Mesenchymal stem cell (in vitro differentiated cells and primary cell): ENCODE data around the gene HBG2.

Experiments
- DNase-seq: peaks from one replicate; pipeline ENCODE4 v3.0.0-alpha.2; 2013
- H2AFZ ChIP-seq: one replicate; pipeline ENCODE4 v1.6.1; 2013; ENCODE audit warnings: low read depth, mild to moderate bottlenecking, control low read depth, inconsistent platforms, low read length, moderate library complexity
- H2AK5ac ChIP-seq: 2 replicates; pipeline ENCODE4 v1.6.1; 2013; ENCODE audit warnings: low read length, moderate library complexity, mild to moderate bottlenecking, inconsistent platforms; ENCODE audit not compliant: severe bottlenecking
- H2BK120ac ChIP-seq: one replicate; pipeline ENCODE4 v1.6.1; 2013; ENCODE audit warnings: low read depth, mild to moderate bottlenecking, inconsistent platforms, low read length, moderate library complexity
- H2BK12ac ChIP-seq, 2 experiments: one replicate each; pipeline ENCODE4 v1.6.1; 2013; ENCODE audit warnings: inconsistent platforms in 2 of 2, low read length in 2 of 2, mild to moderate bottlenecking in 2 of 2, moderate library complexity in 2 of 2, control low read depth in 1 of 2
- H2BK15ac ChIP-seq: one replicate; pipeline ENCODE4 v1.6.1; 2013; ENCODE audit warnings: mild to moderate bottlenecking, low read depth, inconsistent platforms; ENCODE audit not compliant: poor library complexity, severe bottlenecking
- H2BK5ac ChIP-seq: 2 replicates; pipeline ENCODE4 v1.6.1; 2013; ENCODE audit warnings: low read depth, mild to moderate bottlenecking, low read length, control low read depth, inconsistent platforms; ENCODE audit not compliant: poor library complexity, severe bottlenecking
- H3K14ac ChIP-seq, 2 experiments: one replicate each; pipeline ENCODE4 v1.6.1; 2013; ENCODE audit warnings: inconsistent platforms in 2 of 2, low read length in 2 of 2, control low read depth in 1 of 2, mild to moderate bottlenecking in 1 of 2, moderate library complexity in 1 of 2
- H3K18ac ChIP-seq, 2 experiments: one replicate each; pipeline ENCODE4 v1.6.1; 2013; ENCODE audit warnings: inconsistent platforms in 2 of 2, low read length in 2 of 2, control low read depth in 1 of 2, low read depth in 1 of 2, mild to moderate bottlenecking in 1 of 2
- H3K23ac ChIP-seq, 2 experiments: one replicate each; pipeline ENCODE4 v1.6.1; 2013; ENCODE audit warnings: inconsistent platforms in 2 of 2, low read length in 2 of 2, mild to moderate bottlenecking in 2 of 2, moderate library complexity in 2 of 2, control low read depth in 1 of 2
- H3K27ac ChIP-seq: 2 replicates; pipeline ENCODE4 v1.5.1; 2013; ENCODE audit warnings: mild to moderate bottlenecking, moderate library complexity, low read length, control low read depth, inconsistent platforms; ENCODE audit not compliant: poor library complexity, severe bottlenecking
- H3K27me3 ChIP-seq, 2 experiments: 2 replicates each; pipeline versions ENCODE4 v1.6.1 to v1.7.0; 2013; ENCODE audit warnings: low read length in 2 of 2, mild to moderate bottlenecking in 2 of 2, moderate library complexity in 2 of 2, control low read depth in 1 of 2, inconsistent platforms in 1 of 2; ENCODE audit not compliant: control insufficient read depth in 1 of 2, insufficient read depth in 1 of 2
- H3K36me3 ChIP-seq, 2 experiments: 2 replicates each; pipeline versions ENCODE4 v1.6.1 to v1.7.0; 2013; ENCODE audit warnings: low read length in 2 of 2, control low read depth in 1 of 2, inconsistent platforms in 1 of 2, low read depth in 1 of 2, mild to moderate bottlenecking in 1 of 2; ENCODE audit not compliant: insufficient read depth in 2 of 2, control insufficient read depth in 1 of 2
- H3K4ac ChIP-seq, 2 experiments: one replicate each; pipeline ENCODE4 v1.6.1; 2013; ENCODE audit warnings: inconsistent platforms in 2 of 2, low read length in 2 of 2, mild to moderate bottlenecking in 2 of 2, moderate library complexity in 2 of 2, control low read depth in 1 of 2, low read depth in 1 of 2
- H3K4me1 ChIP-seq: 2 replicates; pipeline ENCODE4 v1.6.1; 2013; ENCODE audit warnings: low read depth, low read length, control low read depth; ENCODE audit not compliant: control insufficient read depth, insufficient read depth
- H3K4me2 ChIP-seq: 2 replicates; pipeline ENCODE4 v1.6.1; 2013; ENCODE audit warnings: low read length, mild to moderate bottlenecking, inconsistent platforms; ENCODE audit not compliant: poor library complexity, severe bottlenecking
- H3K4me3 ChIP-seq, 2 experiments: 2 replicates each; pipeline versions ENCODE4 v1.5.1 to v1.7.0; 2013; ENCODE audit warnings: low read length in 2 of 2, mild to moderate bottlenecking in 2 of 2, control low read depth in 1 of 2, low read depth in 1 of 2; ENCODE audit not compliant: insufficient read depth in 1 of 2
- H3K79me1 ChIP-seq: replicated peaks from 2 replicates; pipeline ENCODE4 v1.6.1; 2013; ENCODE audit warnings: mild to moderate bottlenecking, control low read depth, low read length, inconsistent platforms; ENCODE audit not compliant: poor library complexity, severe bottlenecking
- H3K9ac ChIP-seq: 2 replicates; pipeline ENCODE4 v1.7.0; 2013; ENCODE audit warnings: mild to moderate bottlenecking, low read length, moderate library complexity
- H3K9me3 ChIP-seq: 2 replicates; pipeline ENCODE4 v1.7.0; 2013; ENCODE audit warnings: mild to moderate bottlenecking, low read length; ENCODE audit not compliant: control insufficient read depth
- H4K8ac ChIP-seq: one replicate; pipeline ENCODE4 v1.6.1; 2013; ENCODE audit warnings: inconsistent platforms, mild to moderate bottlenecking, low read length, moderate library complexity
- H4K91ac ChIP-seq: one replicate; pipeline ENCODE4 v1.6.1; 2013; ENCODE audit warnings: mild to moderate bottlenecking, low read length, inconsistent platforms
- WGBS: methylation state at CpG from one replicate; pipeline ENCODE4 v1.1.7; 2013; ENCODE audit warnings: mixed read lengths; 5-methylcytosine and 5-hydroxymethylcytosine counted together

The HBG2 gene

DNA sequence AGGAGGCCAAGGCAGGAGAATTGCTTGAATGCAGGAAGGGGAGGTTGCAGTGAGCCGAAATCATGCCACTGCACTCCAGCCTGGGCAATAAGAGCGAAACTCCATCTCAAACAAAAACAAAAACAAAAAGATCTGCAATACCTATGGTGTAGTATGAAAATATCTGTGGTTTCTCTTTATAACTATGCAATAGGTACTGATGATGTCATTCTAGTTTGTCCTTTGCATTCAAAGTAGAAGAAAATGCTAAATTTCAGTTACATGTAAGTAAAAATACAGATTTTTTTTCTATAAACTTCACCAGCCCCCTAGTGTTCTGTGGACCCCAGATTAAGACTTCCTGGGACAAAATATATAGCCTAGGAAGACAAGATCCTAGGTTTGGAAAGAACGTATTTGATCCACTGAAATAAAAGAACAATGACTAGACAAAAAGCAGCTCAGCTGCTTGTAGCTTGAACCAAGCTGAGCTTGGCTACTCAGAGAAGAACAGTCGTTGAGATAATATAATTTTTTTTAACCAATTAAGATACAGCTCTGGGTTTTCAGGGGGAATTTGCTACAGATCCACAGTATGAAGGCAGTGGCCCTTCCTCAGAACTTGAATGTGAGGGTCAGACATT lies 17.9 kb upstream of the HBG2 start:
- H4K91ac ChIP-seq, result no peak overlapping the region
- H2BK15ac ChIP-seq, result no peak overlapping the region
- no peak overlapping the region for H2BK120ac ChIP-seq
- H2BK12ac ChIP-seq, result no peak overlapping the region
- no peak for DNase-seq
- no peak overlapping the region for H3K27ac ChIP-seq
- H4K8ac ChIP-seq, result no peak overlapping the region
- 100% methylated on average over 2 of the region's 4 CpGs for WGBS
- H2AFZ ChIP-seq, result no peak overlapping the region
- no peaks in the 10 kb centered on the region for H3K9me3 ChIP-seq
- H3K4me2 ChIP-seq, result no peak overlapping the region
- no peaks in the 10 kb centered on the region for H3K27me3 ChIP-seq
- peaks cover 1% of the 10 kb centered on the region for H3K4me1 ChIP-seq
- no peak overlapping the region for H3K23ac ChIP-seq
- H2BK5ac ChIP-seq, result no peak overlapping the region
- H3K14ac ChIP-seq, result no peak overlapping the region
- H3K79me1 ChIP-seq, result no peaks in the 10 kb centered on the region
- no peak overlapping the region for H3K9ac ChIP-seq
- no peaks in the 10 kb centered on the region for H3K36me3 ChIP-seq
- H3K4ac ChIP-seq, result no peak overlapping the region
- H2AK5ac ChIP-seq, result no peak overlapping the region
- no peak overlapping the region for H3K4me3 ChIP-seq
- no peak overlapping the region for H3K18ac ChIP-seq

DNA sequence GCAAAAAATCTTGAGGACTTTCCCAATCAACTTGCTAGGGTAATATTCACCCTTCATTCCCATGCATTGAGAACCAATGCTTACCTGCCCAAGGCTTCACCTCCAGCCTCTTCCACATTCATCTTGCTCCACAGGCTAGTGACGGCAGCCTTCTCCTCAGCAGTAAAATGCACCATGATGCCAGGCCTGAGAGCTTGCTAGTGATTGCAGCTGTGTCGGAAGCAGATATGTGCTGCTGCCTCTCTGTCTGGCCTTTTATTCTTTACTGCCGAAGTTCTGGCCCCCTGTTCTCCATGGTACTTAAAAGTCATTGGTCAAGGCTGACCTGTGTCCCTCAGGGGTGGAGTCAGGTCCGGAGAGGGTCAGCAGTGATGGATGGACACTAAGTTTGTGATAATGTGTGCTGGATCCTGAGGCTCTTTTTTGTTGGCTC lies 15.2 kb upstream of the HBG2 start, which contains the start of gene HBE1:
HBE1 (minus strand) TSS at position 231 of the 433 bp plus-strand sequence; CDS start at position 176, 55 bp downstream.
- Histone ChIP-seq H3K9me3 (no peaks in the 10 kb centered on the region), H2BK12ac (no peak within 1 kb of the TSS), H3K4me1 (peaks cover 1% of the 10 kb centered on the region), H3K36me3 (no peaks in the 10 kb centered on the region), H3K4me3 (no peak within 1 kb of the TSS), H2BK120ac (no peak within 1 kb of the TSS), H3K18ac (no peak within 1 kb of the TSS), H4K8ac (no peak within 1 kb of the TSS), H3K27ac (no peak within 1 kb of the TSS), H3K79me1 (no peaks in the 10 kb centered on the region), H3K9ac (no peak within 1 kb of the TSS), H3K27me3 (no peaks in the 10 kb centered on the region), H3K23ac (no peak within 1 kb of the TSS), H2AK5ac (no peak within 1 kb of the TSS), H3K14ac (no peak within 1 kb of the TSS), H3K4ac (no peak within 1 kb of the TSS), H2BK5ac (no peak within 1 kb of the TSS), H3K4me2 (no peak within 1 kb of the TSS), H2AFZ (no peak within 1 kb of the TSS), H4K91ac (no peak within 1 kb of the TSS), H2BK15ac (no peak within 1 kb of the TSS)
- DNase-seq, result no peak
- 84% methylated on average over 3 of the region's 4 CpGs for WGBS

DNA sequence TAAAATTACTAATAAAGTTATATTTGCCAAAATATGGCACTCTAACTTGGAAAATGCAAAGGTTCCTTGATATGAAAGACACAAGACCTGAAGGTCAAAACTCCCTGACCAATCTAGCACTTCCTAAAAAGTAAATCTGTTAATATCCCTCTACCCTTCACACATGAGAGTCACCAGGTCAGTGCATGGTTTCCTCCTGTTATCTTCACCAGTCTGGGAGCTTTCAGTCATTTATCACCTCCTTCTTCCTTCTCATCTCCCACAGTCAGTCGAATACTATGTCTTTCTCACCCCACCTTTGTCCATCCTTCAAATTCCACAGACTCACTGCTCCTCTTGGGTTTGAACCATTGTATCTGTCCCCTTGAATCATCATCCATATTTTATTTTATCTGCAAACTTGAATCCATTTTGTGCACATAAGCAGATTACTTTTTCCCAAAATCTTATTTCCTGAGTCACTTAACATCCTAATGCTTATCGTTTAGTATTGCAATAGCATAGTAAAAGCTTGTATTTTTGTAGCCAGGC lies 12.5 kb upstream of the HBG2 start:
- no peak overlapping the region for H3K4me3 ChIP-seq
- H3K18ac ChIP-seq, result no peak overlapping the region
- no peak for DNase-seq
- no peak overlapping the region for H4K8ac ChIP-seq
- H3K4ac ChIP-seq, result no peak overlapping the region
- H3K4me2 ChIP-seq, result no peak overlapping the region
- no peak overlapping the region for H2AK5ac ChIP-seq
- no peak overlapping the region for H3K9ac ChIP-seq
- H3K79me1 ChIP-seq, result no peaks in the 10 kb centered on the region
- H4K91ac ChIP-seq, result no peak overlapping the region
- H2BK12ac ChIP-seq, result no peak overlapping the region
- H2BK15ac ChIP-seq, result no peak overlapping the region
- no peak overlapping the region for H2BK120ac ChIP-seq
- H2AFZ ChIP-seq, result no peak overlapping the region
- 98% methylated on average over 2 of the region's 2 CpGs for WGBS
- H3K27me3 ChIP-seq, result no peaks in the 10 kb centered on the region
- H3K9me3 ChIP-seq, result no peaks in the 10 kb centered on the region
- no peak overlapping the region for H3K14ac ChIP-seq
- H3K36me3 ChIP-seq, result no peaks in the 10 kb centered on the region
- no peak overlapping the region for H3K27ac ChIP-seq
- H3K4me1 ChIP-seq, result peaks cover 1% of the 10 kb centered on the region
- H3K23ac ChIP-seq, result no peak overlapping the region
- no peak overlapping the region for H2BK5ac ChIP-seq

DNA sequence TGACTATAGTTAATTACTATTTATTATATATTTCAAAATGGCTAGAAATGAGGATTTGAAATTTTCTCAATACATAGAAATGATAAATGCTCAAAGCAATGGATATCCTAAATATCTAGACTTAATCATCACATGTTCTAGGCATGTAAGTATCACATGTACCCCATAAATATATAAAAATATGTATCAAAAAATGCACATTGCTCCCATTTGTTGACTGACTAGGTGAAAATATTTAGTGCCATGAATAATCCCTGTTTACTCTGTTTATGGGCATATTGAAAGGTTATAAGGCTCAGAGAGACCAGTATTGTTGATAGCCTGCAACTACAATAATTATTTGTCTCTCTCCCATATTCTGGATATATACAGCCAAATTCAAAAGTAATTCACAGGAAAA lies 12.0 kb upstream of the HBG2 start:
- H2BK12ac ChIP-seq, result no peak overlapping the region
- no peak overlapping the region for H2AK5ac ChIP-seq
- no peak overlapping the region for H4K8ac ChIP-seq
- H3K4me2 ChIP-seq, result no peak overlapping the region
- no peak overlapping the region for H2AFZ ChIP-seq
- no peak overlapping the region for H3K18ac ChIP-seq
- no peak overlapping the region for H2BK120ac ChIP-seq
- H3K27ac ChIP-seq, result no peak overlapping the region
- H3K36me3 ChIP-seq, result no peaks in the 10 kb centered on the region
- H2BK15ac ChIP-seq, result no peak overlapping the region
- no peak overlapping the region for H4K91ac ChIP-seq
- H3K4ac ChIP-seq, result no peak overlapping the region
- H3K79me1 ChIP-seq, result no peaks in the 10 kb centered on the region
- no peak for DNase-seq
- H3K4me3 ChIP-seq, result no peak overlapping the region
- no peak overlapping the region for H3K9ac ChIP-seq
- no peak overlapping the region for H2BK5ac ChIP-seq
- no peak overlapping the region for H3K14ac ChIP-seq
- H3K9me3 ChIP-seq, result no peaks in the 10 kb centered on the region
- no peaks in the 10 kb centered on the region for H3K27me3 ChIP-seq
- no peak overlapping the region for H3K23ac ChIP-seq
- H3K4me1 ChIP-seq, result peaks cover 1% of the 10 kb centered on the region
